ENCODE results near the gene GLI1.

GRCh38 chr12:57473392-57473791, 13.8 kb downstream of the GLI1 start:
- TF ChIP-seq BRD4 (CRISPR knock-in tag; IDR thresholded peaks at IDR 0.05) (no peak), KDM1A (CRISPR knock-in tag; IDR thresholded peaks at IDR 0.05) (no peak), ZNF263 (CRISPR knock-in tag; IDR thresholded peaks at IDR 0.05) (no peak)

Measured in HepG2 (cell line).